Esophagus squamous epithelium (tissue), 5 donors: ENCODE measurements around the gene HSF2BP. TPM values are rescaled to one million over a fixed set of nuclear protein-coding genes. Genes with fewer than 3 reads are reported as not detected.

Experiments
- DNase-seq: peaks from one replicate; lab custom pipeline; 2025; lab: John Stamatoyannopoulos, UW
- H3K27ac ChIP-seq, 4 donors: fragments of 200-600 bp; sonication (generic); one replicate each; pipeline ENCODE4 v1.5.1; 2016 to 2019; ENCODE audit warnings: mild to moderate bottlenecking in 1 of 4
- H3K27me3 ChIP-seq, 4 donors: fragments of 200-600 bp; sonication (generic); 1 replicate in 3 of 4; 2 replicates in 1 of 4; pipeline versions ENCODE4 v1.5.1 to v1.6.0; 2017 to 2021; ENCODE audit warnings: antibody characterized with exemption in 1 of 4
- H3K36me3 ChIP-seq, 3 donors: fragments of 200-600 bp; sonication (generic); one replicate each; pipeline ENCODE4 v1.5.1; 2016 to 2019
- H3K4me1 ChIP-seq, 3 donors: fragments of 200-600 bp; sonication (generic); one replicate each; pipeline ENCODE4 v1.5.1; 2017 to 2019
- H3K4me3 ChIP-seq, 4 donors: fragments of 200-600 bp; sonication (generic); 1 replicate in 3 of 4; 2 replicates in 1 of 4; pipeline ENCODE4 v1.5.1; 2016 to 2019; ENCODE audit warnings: mild to moderate bottlenecking in 2 of 4, moderate library complexity in 1 of 4
- H3K9me3 ChIP-seq, 3 donors: fragments of 200-600 bp; sonication (generic); one replicate each; pipeline ENCODE4 v1.5.1; 2016 to 2019
- CTCF ChIP-seq, 6 experiments: fragments of 450-650 bp in 4 of 6; fragments of 200-600 bp in 2 of 6; sonication (generic) in 2 of 6; IDR thresholded peaks; one replicate each; pipeline ENCODE4 v1.5.1; 2016 to 2019; ENCODE audit warnings: antibody characterized with exemption in 6 of 6, mild to moderate bottlenecking in 4 of 6, moderate library complexity in 4 of 6
- POLR2A ChIP-seq, 4 donors: fragments of 450-650 bp; IDR thresholded peaks; one replicate each; pipeline ENCODE4 v1.6.1; 2017; ENCODE audit warnings: antibody characterized with exemption in 4 of 4, mild to moderate bottlenecking in 4 of 4, moderate library complexity in 3 of 4
- WGBS, 2 donors: methylation state at CpG; one replicate each; pipeline ENCODE4 v1.1.5; 2018; 5-methylcytosine and 5-hydroxymethylcytosine counted together
- intact Hi-C: fragments of 100-400 bp; cut with DNase I; formaldehyde crosslinking; loops from one replicate; pipeline ENCODE4 v1.15.0; 2022
- total RNA-seq, 4 donors: library from RNA; depleted of rRNA; stranded (reverse); fragments of >200 nt; gene quantifications; one replicate each; pipeline ENCODE4 v1.1.0, GENCODE V29; 2016
- donor health status: DM: yes; HTN: yes; CAD: no.

The HSF2BP gene
- total RNA-seq, 4 donors from 2014 or later = 0.35 to 1.1 (median 0.76) TPM; not detected in 1

DNA sequence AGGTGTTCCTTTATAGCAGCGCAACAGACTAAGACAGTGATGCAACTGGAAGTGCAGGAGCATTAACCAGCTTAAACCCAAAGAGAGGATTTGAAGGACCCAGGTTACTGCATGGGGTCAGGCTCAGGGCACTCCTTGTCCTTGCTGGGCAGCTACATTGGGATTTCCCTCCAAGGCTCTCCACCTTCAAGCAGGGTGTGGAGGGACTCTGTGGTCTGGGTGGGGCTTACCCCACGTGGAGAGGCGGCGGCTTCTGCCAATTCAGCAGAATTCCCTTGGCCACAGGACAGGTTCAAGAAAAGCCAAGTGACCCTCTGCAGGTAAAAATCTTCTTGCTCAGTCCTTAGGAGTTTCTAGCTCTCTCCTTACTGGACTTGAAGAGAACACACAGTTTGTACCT lies 6.6 kb upstream of the HSF2BP start:
- TF ChIP-seq CTCF (IDR thresholded peaks at IDR 0.05) (no peak), POLR2A (IDR thresholded peaks at IDR 0.05) (no peak)
- H3K4me1 ChIP-seq = peaks cover 0 to 48% (median 7%) of the 10 kb centered on the region in 3 donors
- DNase-seq = no peak
- intact Hi-C loops = no loop called here
- peaks cover 0 to 75% (median 4%) of the 10 kb centered on the region in 3 donors for H3K36me3 ChIP-seq
- H3K27me3 ChIP-seq = no peaks in the 10 kb centered on the region
- no peak overlapping the region for H3K4me3 ChIP-seq
- H3K9me3 ChIP-seq = no peaks in the 10 kb centered on the region
- WGBS, 2 donors = 92 to 100% methylated on average over 1 of the region's 4 CpGs
- H3K27ac ChIP-seq = peak overlapping the region in 1 of 4 donors; percentile 33

- no peak overlapping the region for H3K27ac ChIP-seq
- peaks cover 0 to 59% (median 0%) of the 10 kb centered on the region in 3 donors for H3K36me3 ChIP-seq
- intact Hi-C loops = no loop called here
- no peaks in the 10 kb centered on the region for H3K9me3 ChIP-seq
- no peak overlapping the region for H3K4me3 ChIP-seq
- no peak for TF ChIP-seq POLR2A (IDR thresholded peaks at IDR 0.05)
- DNase-seq = no peak
- 49 to 51% methylated on average over 4 of the region's 4 CpGs for WGBS, 2 donors
- no peaks in the 10 kb centered on the region for H3K27me3 ChIP-seq
- H3K4me1 ChIP-seq = peaks cover 8 to 59% (median 14%) of the 10 kb centered on the region in 3 donors
These were observed 5.1 kb upstream of the HSF2BP start for GRCh38 chr21:43664358-43664757.

DNA sequence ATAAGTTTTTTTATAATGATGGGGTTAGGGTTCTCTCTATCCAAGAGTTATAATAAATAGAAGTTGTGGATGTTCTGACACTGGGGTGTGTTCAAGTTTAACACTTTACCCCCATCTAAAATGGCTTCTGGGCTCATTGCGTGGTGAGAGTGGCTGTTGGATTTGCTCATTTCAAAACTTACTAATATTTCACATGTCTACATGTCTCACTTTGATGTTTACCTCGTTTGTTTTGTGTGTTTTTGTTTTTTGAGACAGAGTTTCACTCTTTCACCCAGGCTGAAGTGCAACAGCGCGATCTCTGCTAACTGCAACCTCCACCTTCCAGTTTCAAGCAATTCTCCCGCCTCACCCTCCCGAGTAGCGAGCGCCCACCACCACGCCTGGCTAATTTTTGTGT lies 3.7 kb upstream of the HSF2BP start:
- H3K36me3 ChIP-seq = peaks cover 0 to 57% (median 0%) of the 10 kb centered on the region in 3 donors
- intact Hi-C loops = no loop called here
- no peak for TF ChIP-seq CTCF (IDR thresholded peaks at IDR 0.05)
- no peak for TF ChIP-seq POLR2A (IDR thresholded peaks at IDR 0.05)

DNA sequence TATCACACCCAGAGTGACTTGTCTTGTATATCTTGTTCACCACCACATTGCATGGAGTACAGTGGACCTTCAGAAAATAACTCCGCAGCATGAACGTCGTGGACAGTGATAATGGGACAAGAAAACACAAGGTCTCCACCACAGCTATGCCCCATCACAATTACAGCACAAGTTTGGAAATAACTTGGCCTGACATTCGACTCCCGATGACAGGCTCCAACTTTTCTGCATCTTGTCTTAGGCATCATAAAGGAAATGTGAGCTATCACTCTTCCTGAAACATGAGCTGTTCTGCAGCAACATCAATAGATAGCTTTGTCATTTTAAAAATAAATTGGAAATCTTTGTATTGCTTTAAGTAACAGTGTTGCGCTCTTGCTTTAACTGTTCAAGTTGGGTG lies 3.0 kb upstream of the HSF2BP start:
- no peak for DNase-seq
- WGBS, 2 donors = 65 to 69% methylated on average over 6 of the region's 6 CpGs
- H3K27me3 ChIP-seq = no peaks in the 10 kb centered on the region
- no peak overlapping the region for H3K27ac ChIP-seq
- H3K9me3 ChIP-seq = no peaks in the 10 kb centered on the region
- no peak overlapping the region for H3K4me3 ChIP-seq
- intact Hi-C loops = no loop called here
- peaks cover 0 to 57% (median 0%) of the 10 kb centered on the region in 3 donors for H3K36me3 ChIP-seq
- peaks cover 14 to 69% (median 25%) of the 10 kb centered on the region in 3 donors for H3K4me1 ChIP-seq
- TF ChIP-seq CTCF (IDR thresholded peaks at IDR 0.05) (no peak), POLR2A (IDR thresholded peaks at IDR 0.05) (no peak)

More for the DNA sequence above, 3.7 kb upstream of the HSF2BP start:
- Histone ChIP-seq H3K27ac (no peak overlapping the region), H3K9me3 (no peaks in the 10 kb centered on the region), H3K4me1 (peaks cover 14 to 71% (median 20%) of the 10 kb centered on the region in 3 donors), H3K4me3 (no peak overlapping the region), H3K27me3 (no peaks in the 10 kb centered on the region)
- DNase-seq = no peak
- WGBS, 2 donors = 68 to 85% methylated on average over 9 of the region's 9 CpGs

GRCh38 chr21:43658769-43659135 lies 536 bp downstream of the HSF2BP start:
- H3K4me1 ChIP-seq = peaks cover 14 to 44% (median 25%) of the 10 kb centered on the region in 3 donors
- no peak for DNase-seq
- TF ChIP-seq CTCF (IDR thresholded peaks at IDR 0.05) = no peak
- peak overlapping the region; percentile 80 to 92 (median 90) for H3K27ac ChIP-seq
- H3K4me3 ChIP-seq = peak overlapping the region; percentile 70 to 100 (median 98)
- intact Hi-C loops = no loop called here
- WGBS, 2 donors = 80 to 92% methylated on average over 1 to 11 of the region's 23 CpGs
- no peaks in the 10 kb centered on the region for H3K9me3 ChIP-seq
- H3K27me3 ChIP-seq = no peaks in the 10 kb centered on the region
- H3K36me3 ChIP-seq = peaks cover 0 to 25% (median 0%) of the 10 kb centered on the region in 3 donors
